ENCODE measurements around the gene ESCO1. TPM values are rescaled to one million over a fixed set of nuclear protein-coding genes. Genes with fewer than 3 reads are reported as not detected.

The ESCO1 gene
- total RNA-seq, 2 donors from 2014 or later, result 8.8 to 13.6 TPM

DNA sequence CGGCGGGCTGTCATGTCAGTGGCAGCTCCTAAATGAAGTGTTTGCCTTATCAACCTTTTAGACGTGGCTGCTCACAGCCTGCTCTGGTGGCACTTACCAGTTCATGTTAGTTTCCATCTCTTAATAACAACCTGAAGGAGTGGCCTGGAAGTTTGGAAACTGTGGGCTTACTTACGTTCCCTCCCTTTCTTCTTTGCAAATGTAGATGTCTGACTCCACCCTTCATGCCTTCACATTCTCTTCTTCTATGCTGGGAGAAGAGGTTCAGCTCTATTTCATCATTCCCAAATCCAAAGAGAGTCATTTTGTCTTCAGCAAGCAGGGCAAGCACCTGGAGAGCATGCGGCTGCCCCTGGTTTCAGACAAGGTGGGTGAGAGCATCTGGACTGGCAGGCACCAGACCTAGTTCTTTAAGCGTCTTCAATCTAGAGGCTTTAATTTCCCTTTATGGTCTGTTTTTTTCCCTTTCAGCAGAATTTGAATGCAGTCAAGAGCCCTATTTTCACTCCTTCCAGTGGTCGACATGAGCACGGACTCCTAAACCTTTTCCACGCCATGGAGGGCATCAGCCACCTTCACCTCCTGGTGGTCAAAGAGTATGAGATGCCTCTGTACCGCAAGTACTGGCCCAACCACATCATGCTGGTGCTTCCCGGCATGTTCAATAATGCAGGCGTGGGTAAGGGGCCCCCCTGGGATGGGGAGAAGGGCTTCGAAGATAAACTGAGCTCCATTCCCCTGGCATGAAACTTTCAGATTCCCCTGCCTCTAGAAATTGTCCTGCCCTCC lies 92.4 kb downstream of the ESCO1 start:
- Histone ChIP-seq H3K4me3 (no peak overlapping the region), H3K9me3 (no peaks in the 10 kb centered on the region), H3K4me1 (no peaks in the 10 kb centered on the region), H3K27me3 (no peaks in the 10 kb centered on the region), H3K36me3 (peaks cover 10% of the 10 kb centered on the region), H3K27ac (no peak overlapping the region)
- no peak for DNase-seq (ENCODE audit: low spot score)
- TF ChIP-seq, protein P1, sequence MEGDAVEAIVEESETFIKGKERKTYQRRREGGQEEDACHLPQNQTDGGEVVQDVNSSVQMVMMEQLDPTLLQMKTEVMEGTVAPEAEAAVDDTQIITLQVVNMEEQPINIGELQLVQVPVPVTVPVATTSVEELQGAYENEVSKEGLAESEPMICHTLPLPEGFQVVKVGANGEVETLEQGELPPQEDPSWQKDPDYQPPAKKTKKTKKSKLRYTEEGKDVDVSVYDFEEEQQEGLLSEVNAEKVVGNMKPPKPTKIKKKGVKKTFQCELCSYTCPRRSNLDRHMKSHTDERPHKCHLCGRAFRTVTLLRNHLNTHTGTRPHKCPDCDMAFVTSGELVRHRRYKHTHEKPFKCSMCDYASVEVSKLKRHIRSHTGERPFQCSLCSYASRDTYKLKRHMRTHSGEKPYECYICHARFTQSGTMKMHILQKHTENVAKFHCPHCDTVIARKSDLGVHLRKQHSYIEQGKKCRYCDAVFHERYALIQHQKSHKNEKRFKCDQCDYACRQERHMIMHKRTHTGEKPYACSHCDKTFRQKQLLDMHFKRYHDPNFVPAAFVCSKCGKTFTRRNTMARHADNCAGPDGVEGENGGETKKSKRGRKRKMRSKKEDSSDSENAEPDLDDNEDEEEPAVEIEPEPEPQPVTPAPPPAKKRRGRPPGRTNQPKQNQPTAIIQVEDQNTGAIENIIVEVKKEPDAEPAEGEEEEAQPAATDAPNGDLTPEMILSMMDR (IDR thresholded peaks at IDR 0.05), result no peak

DNA sequence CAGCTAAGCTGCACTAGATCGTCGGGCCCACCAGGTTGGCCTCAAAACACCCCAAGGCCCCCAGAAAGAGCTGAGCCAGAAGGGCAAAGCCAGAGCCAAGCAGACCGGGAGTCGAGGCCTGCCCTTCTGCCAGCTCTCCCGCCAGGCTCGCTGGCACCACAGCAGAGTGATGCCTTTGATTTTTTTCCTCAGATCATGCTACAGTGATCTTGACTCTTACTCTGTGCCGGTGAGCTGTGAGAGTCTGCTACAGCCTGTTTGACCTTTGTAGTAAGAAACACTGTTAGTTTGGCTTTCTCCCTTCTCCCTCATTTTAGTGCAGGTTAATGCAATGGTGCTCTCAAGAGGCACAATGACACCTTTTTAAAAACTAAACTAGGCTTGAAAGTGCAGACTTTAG lies 97.8 kb downstream of the ESCO1 start:
- H3K27me3 ChIP-seq, result no peaks in the 10 kb centered on the region
- DNase-seq (ENCODE audit: low spot score), result no peak
- H3K9me3 ChIP-seq, result no peaks in the 10 kb centered on the region
- no peak overlapping the region for H3K27ac ChIP-seq
- H3K4me3 ChIP-seq, result no peak overlapping the region
- H3K4me1 ChIP-seq, result no peaks in the 10 kb centered on the region
- H3K36me3 ChIP-seq, result peaks cover 11% of the 10 kb centered on the region
- TF ChIP-seq, protein P1 (IDR thresholded peaks at IDR 0.05), result no peak

DNA sequence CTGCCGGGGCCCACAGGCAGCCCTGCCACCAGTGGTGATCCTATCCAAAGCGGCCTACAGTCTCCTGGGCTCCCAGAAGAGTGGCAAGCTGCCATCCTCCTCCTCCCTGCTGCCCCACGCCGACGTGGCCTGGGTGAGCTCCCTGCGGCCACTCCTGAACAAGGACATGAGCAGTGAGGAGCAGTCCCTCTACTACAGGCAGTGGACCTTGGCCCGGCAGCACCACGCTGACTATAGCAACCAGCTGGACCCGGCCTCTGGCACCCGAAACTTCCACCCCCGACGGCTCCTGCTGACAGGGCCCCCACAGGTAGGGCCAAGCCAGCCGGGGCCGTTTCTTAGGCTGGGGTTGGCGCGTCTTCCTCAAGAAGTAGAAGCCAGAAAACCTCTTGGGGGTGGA lies 100.5 kb downstream of the ESCO1 start:
- DNase-seq (ENCODE audit: low spot score), result no peak
- H3K27ac ChIP-seq, result no peak overlapping the region
- no peaks in the 10 kb centered on the region for H3K4me1 ChIP-seq
- H3K4me3 ChIP-seq, result no peak overlapping the region
- TF ChIP-seq, protein P1 (IDR thresholded peaks at IDR 0.05), result no peak
- no peaks in the 10 kb centered on the region for H3K27me3 ChIP-seq
- no peaks in the 10 kb centered on the region for H3K9me3 ChIP-seq
- H3K36me3 ChIP-seq, result peaks cover 11% of the 10 kb centered on the region

DNA sequence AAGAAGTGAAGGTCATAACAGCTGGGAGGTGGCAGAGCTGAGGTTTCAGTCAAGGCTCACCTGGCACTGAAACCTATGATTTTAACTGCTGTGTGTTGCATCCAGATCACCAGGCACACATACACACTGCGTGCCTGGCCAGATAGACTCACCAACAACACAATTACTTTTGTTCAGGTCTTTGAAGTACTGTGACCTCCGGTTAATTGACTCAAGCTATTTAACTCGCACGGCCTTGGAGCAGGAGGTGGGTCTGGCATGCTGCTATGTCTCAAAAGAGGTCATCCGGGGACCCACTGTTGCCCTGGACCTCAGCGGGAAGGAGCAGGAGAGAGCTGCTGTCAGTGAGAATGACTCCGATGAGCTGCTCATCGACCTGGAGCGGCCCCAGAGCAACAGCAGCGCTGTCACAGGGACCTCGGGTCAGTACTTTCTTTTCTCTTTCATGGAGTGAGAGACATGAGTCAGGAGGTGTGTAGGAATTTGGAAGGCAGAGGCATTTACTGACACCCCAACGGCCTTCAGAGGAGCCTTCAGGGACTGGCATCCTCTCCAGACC lies 104.1 kb downstream of the ESCO1 start:
- Histone ChIP-seq H3K36me3 (peaks cover 11% of the 10 kb centered on the region), H3K4me3 (no peak overlapping the region), H3K27me3 (no peaks in the 10 kb centered on the region), H3K9me3 (no peaks in the 10 kb centered on the region), H3K4me1 (no peaks in the 10 kb centered on the region), H3K27ac (no peak overlapping the region)
- DNase-seq (ENCODE audit: low spot score), result no peak
- TF ChIP-seq, protein P1 (IDR thresholded peaks at IDR 0.05), result no peak

DNA sequence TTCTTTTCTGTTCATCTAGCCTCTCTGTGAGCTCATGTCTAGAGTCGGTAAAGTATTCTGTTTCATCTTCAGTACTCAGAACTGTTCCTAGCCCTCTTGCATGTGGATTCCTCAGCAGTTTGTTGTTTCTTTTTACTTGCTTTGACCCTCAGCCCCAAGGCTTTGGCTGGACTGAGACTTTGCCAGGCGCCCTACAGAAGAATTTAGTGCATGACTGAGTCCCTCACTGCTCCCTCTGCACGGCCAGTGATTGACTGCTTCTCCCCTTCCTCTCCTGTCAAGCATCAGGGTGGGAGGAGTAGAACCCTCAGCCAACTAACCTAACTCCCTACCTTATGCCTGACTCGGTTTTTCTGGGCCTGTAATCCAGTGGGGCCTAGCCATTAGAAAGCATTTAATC lies 109.8 kb downstream of the ESCO1 start:
- Histone ChIP-seq H3K27ac (no peak overlapping the region), H3K9me3 (no peaks in the 10 kb centered on the region), H3K36me3 (no peaks in the 10 kb centered on the region), H3K4me1 (no peaks in the 10 kb centered on the region), H3K27me3 (no peaks in the 10 kb centered on the region), H3K4me3 (no peak overlapping the region)
- TF ChIP-seq, protein P1 (IDR thresholded peaks at IDR 0.05), result no peak
- no peak for DNase-seq (ENCODE audit: low spot score)
